ENCODE measurements around the gene DNAH1.

The DNAH1 gene

GRCh38 chr3:52399131-52399530 is 83.0 kb downstream of the DNAH1 start:
- no peak for TF ChIP-seq CTCF (IDR thresholded peaks at IDR 0.05; ENCODE audit: low read depth, low read length)
- no peaks in the 10 kb centered on the region for H3K9me3 ChIP-seq
- no peaks in the 10 kb centered on the region for H3K4me1 ChIP-seq
- H3K36me3 ChIP-seq: no peaks in the 10 kb centered on the region; the same call in 1 of the 2 replicates
- no peaks in the 10 kb centered on the region for H3K27me3 ChIP-seq
- DNase-seq: no peak
- H3K4me3 ChIP-seq (ENCODE audit: low read depth, low read length): no peak overlapping the region

- no peaks in the 10 kb centered on the region for H3K27me3 ChIP-seq
- H3K9me3 ChIP-seq: no peaks in the 10 kb centered on the region
- no peaks in the 10 kb centered on the region; the same call in 1 of the 2 replicates for H3K36me3 ChIP-seq
- no peaks in the 10 kb centered on the region for H3K4me1 ChIP-seq
- H3K4me3 ChIP-seq (ENCODE audit: low read depth, low read length): no peak overlapping the region
- no peak for DNase-seq
- TF ChIP-seq CTCF (IDR thresholded peaks at IDR 0.05; ENCODE audit: low read depth, low read length): no peak
These were observed 83.5 kb downstream of the DNAH1 start for GRCh38 chr3:52399593-52399992.

DNA sequence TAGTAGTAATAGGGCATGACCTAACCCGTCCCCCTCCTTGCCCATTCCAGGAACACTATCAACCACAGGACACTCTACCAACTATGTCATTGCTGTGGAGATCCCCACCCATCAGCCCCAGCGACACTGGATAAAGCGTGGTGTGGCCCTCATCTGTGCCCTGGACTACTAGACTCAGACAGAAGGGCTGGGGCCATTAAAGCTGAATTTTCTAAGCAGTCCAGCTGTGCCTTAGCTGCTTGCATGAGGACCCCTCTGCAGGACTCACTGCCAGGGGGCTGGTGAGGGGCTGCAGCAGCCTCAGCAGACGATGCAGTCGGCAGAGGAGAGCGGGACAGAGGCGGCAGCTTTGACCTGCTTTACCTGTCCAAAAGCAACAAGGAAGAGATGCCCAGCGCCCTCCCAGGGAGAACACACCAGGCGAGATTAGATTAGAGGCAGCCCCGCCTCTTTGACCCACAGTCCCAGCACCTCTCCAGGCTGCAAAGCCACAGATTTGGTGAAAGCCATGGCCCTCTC is 84.2 kb downstream of the DNAH1 start:
- Histone ChIP-seq H3K4me3 (ENCODE audit: low read depth, low read length) (no peak overlapping the region), H3K9me3 (no peaks in the 10 kb centered on the region), H3K36me3 (no peaks in the 10 kb centered on the region; the same call in none of the 2 replicates), H3K4me1 (no peaks in the 10 kb centered on the region), H3K27me3 (no peaks in the 10 kb centered on the region)
- no peak for TF ChIP-seq CTCF (IDR thresholded peaks at IDR 0.05; ENCODE audit: low read depth, low read length)
- no peak for DNase-seq

DNA sequence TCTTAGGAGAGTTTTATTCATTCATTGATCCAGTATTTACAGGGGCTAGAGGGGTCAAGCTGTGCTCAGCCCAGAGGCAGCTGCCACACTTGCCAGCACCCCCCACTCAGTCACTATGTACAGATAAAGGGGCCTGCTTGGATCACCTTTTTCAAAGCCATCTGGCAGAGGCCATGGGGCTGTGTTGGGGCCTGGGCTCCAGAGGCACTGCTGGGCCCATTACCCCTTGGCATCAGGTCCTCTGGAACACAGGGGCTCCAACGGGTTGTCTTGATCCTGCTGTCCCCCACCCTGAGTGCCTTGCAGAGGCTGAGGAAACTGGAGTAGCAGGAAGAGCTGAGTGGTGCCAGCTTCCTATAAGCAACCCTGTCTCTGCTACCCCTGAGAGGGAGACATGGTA is 84.9 kb downstream of the DNAH1 start:
- Histone ChIP-seq H3K36me3 (no peaks in the 10 kb centered on the region; the same call in none of the 2 replicates), H3K4me3 (ENCODE audit: low read depth, low read length) (no peak overlapping the region), H3K9me3 (no peaks in the 10 kb centered on the region), H3K4me1 (no peaks in the 10 kb centered on the region), H3K27me3 (no peaks in the 10 kb centered on the region)
- no peak for DNase-seq
- TF ChIP-seq CTCF (IDR thresholded peaks at IDR 0.05; ENCODE audit: low read depth, low read length): no peak

- no peak for TF ChIP-seq CTCF (IDR thresholded peaks at IDR 0.05; ENCODE audit: low read depth, low read length)
- H3K4me3 ChIP-seq (ENCODE audit: low read depth, low read length): no peak overlapping the region
- H3K36me3 ChIP-seq: peaks cover under 1% of the 10 kb centered on the region
- DNase-seq: no peak
- no peaks in the 10 kb centered on the region for H3K4me1 ChIP-seq
- H3K9me3 ChIP-seq: no peaks in the 10 kb centered on the region
- H3K27me3 ChIP-seq: no peaks in the 10 kb centered on the region
These were observed 85.4 kb downstream of the DNAH1 start for GRCh38 chr3:52401551-52401950.

GRCh38 chr3:52402101-52402521 is 86.0 kb downstream of the DNAH1 start:
- TF ChIP-seq CTCF (IDR thresholded peaks at IDR 0.05; ENCODE audit: low read depth, low read length): no peak
- no peak overlapping the region for H3K4me3 ChIP-seq (ENCODE audit: low read depth, low read length)
- peaks cover 4% of the 10 kb centered on the region for H3K36me3 ChIP-seq
- no peaks in the 10 kb centered on the region for H3K27me3 ChIP-seq
- DNase-seq: no peak
- no peaks in the 10 kb centered on the region for H3K9me3 ChIP-seq
- no peaks in the 10 kb centered on the region for H3K4me1 ChIP-seq

All from BE2C (cell line).